HG03571 (cell line): ENCODE results near the gene DPEP1.
"Not testable (repeated sequence)": the region's sequence is repeated elsewhere in the genome, so short reads cannot be mapped to it uniquely, and the experiment has no call there.

ENCODE experiments used
- ATAC-seq: cut with Tn5 transposase; IDR thresholded peaks from one replicate; pipeline ENCODE4 v1.9.1; 2021; ENCODE audit not compliant: unreplicated experiment

The DPEP1 gene

GRCh38 chr16:89577055-89577759, 36.2 kb upstream of the DPEP1 start:
- no peak for ATAC-seq

GRCh38 chr16:89579351-89579750, 34.1 kb upstream of the DPEP1 start:
- no peak for ATAC-seq

- ATAC-seq, result no peak
Measured at GRCh38 chr16:89581045-89581695, 32.3 kb upstream of the DPEP1 start.

GRCh38 chr16:89581861-89582563, 31.4 kb upstream of the DPEP1 start:
- no peak for ATAC-seq

GRCh38 chr16:89582614-89583196, 30.7 kb upstream of the DPEP1 start:
- no peak for ATAC-seq

GRCh38 chr16:89583197-89583894, 30.1 kb upstream of the DPEP1 start:
- ATAC-seq, result no peak

- ATAC-seq, result no peak
Measured at GRCh38 chr16:89583895-89584644, 29.4 kb upstream of the DPEP1 start.

GRCh38 chr16:89584768-89585549, 28.5 kb upstream of the DPEP1 start:
- no peak for ATAC-seq

- ATAC-seq, result no peak
Measured at GRCh38 chr16:89586218-89586617, 27.2 kb upstream of the DPEP1 start.

- ATAC-seq, result no peak
Measured at GRCh38 chr16:89586853-89587252, 26.6 kb upstream of the DPEP1 start.

- ATAC-seq, result not testable (repeated sequence)
Measured at GRCh38 chr16:89587676-89588075, 25.8 kb upstream of the DPEP1 start.

- no peak for ATAC-seq
Measured at GRCh38 chr16:89588413-89589109, 24.9 kb upstream of the DPEP1 start.

GRCh38 chr16:89589241-89589926, 24.1 kb upstream of the DPEP1 start:
- ATAC-seq, result no peak

GRCh38 chr16:89593841-89594240, 19.6 kb upstream of the DPEP1 start:
- ATAC-seq, result no peak

GRCh38 chr16:89595330-89596060, 17.9 kb upstream of the DPEP1 start:
- no peak for ATAC-seq

- no peak for ATAC-seq
Measured at GRCh38 chr16:89596061-89596689, 17.3 kb upstream of the DPEP1 start.

- ATAC-seq, result no peak
Measured at GRCh38 chr16:89596957-89597649, 16.3 kb upstream of the DPEP1 start.
